IPS-20b (cell line): ENCODE results near the gene IL31.

ENCODE experiments used
- H3K27ac ChIP-seq: one replicate; pipeline ENCODE4 v1.5.1; 2013; ENCODE audit warnings: low read length
- H3K27me3 ChIP-seq: 2 replicates; pipeline ENCODE4 v1.6.1; 2013; ENCODE audit warnings: mild to moderate bottlenecking, low read length, inconsistent platforms; ENCODE audit not compliant: insufficient read depth
- H3K36me3 ChIP-seq: 2 replicates; pipeline ENCODE4 v1.6.1; 2013; ENCODE audit warnings: low read depth, mild to moderate bottlenecking, inconsistent platforms, low read length, moderate library complexity; ENCODE audit not compliant: insufficient read depth
- H3K4me1 ChIP-seq: 2 replicates; pipeline ENCODE4 v1.6.1; 2013; ENCODE audit warnings: mild to moderate bottlenecking, control low read depth, inconsistent platforms, low read length, moderate library complexity; ENCODE audit not compliant: insufficient read depth
- H3K4me3 ChIP-seq: 2 replicates; pipeline ENCODE4 v1.5.1; 2013; ENCODE audit warnings: mild to moderate bottlenecking, low read length, inconsistent platforms
- H3K9ac ChIP-seq: 2 replicates; pipeline ENCODE4 v1.6.1; 2013; ENCODE audit warnings: low read depth, mild to moderate bottlenecking, inconsistent platforms, low read length, moderate library complexity
- H3K9me3 ChIP-seq: 2 replicates; pipeline ENCODE4 v1.6.1; 2013; ENCODE audit warnings: mild to moderate bottlenecking, low read depth, low read length, inconsistent platforms; ENCODE audit not compliant: insufficient read depth

IL31 gene

DNA sequence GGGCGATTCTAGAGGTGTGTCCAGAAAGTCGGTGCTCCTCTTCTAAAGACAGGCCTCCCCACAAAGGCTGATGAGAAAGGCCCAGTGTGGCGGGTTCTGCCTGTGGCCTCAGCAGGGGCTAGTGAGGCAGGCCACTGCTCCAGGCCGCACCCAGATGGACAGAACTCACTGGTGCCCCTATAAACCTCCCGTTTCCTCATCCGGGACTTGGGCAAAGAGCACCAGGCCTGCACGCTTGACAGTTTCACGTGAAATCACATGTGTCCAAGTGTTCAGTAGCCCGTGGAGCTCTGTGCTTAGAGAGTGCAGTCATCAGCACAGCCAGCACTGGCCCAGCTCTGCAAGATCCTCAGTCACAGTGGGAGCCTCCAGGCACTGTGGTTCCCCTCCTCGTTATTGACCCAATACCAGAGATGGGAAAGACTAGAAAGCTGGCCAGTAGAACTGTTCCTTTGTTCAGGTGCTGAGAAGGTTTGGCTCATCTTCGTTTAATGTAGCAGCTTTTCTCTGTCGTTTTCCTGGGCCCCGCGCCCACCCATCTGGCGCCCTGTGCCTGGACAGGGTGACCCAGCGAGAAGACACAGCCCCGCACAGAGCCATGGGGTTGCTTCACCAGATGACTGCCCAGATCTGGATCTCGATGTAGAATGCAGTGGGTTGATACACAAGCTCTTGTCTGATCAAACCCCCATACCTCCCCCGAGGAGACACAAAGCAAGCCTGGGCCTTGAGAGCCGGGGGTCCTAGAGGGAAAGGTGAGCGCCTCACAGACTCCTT lies 26.3 kb downstream of the IL31 start:
- H3K27me3 ChIP-seq = no peaks in the 10 kb centered on the region
- H3K4me3 ChIP-seq = no peak overlapping the region
- H3K4me1 ChIP-seq = no peaks in the 10 kb centered on the region
- H3K27ac ChIP-seq = no peak overlapping the region
- peaks cover 6% of the 10 kb centered on the region for H3K36me3 ChIP-seq
- H3K9ac ChIP-seq = no peak overlapping the region
- peaks cover 11% of the 10 kb centered on the region for H3K9me3 ChIP-seq

DNA sequence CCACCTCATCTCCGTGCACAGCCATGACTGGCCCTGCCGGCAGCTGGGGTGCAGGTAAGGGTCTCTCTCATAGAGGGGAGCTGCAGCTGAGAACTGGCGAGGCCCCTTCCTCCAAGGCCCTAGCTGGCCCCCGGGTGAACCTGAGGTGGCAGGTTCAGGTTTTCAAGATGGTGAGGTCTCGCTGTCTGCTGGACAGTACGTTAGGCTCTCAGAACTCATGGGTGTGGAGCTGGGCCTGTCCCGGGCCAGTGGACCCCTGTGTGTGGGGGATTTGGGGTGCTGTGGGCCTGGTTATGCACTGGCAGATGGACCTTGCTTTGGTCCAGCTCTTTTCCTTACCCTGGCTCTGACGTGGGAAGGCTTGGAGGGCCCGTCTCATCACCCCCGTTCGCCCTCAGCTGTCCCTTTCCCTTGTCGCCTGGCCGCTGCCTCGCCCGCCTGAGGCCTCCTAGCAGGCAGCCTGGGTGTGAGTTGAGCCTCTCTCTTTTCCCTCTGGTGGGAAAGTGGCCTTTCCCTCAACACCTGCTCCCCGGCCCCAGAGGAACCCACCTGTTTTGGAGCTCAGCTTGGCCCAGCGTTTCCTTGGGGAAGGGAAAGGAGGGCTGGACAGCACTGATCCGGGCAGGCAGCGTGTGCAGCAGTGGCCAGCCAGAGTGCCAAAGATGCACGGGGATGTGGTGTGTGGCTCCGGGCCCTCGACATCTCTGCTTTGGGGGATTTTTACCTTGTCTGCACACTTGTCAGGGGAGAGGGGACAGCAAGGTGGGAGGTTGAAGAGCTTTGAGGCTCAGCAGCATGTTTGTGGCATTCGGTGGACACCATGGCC lies 28.3 kb downstream of the IL31 start:
- Histone ChIP-seq H3K4me3 (no peak overlapping the region), H3K9ac (no peak overlapping the region)

DNA sequence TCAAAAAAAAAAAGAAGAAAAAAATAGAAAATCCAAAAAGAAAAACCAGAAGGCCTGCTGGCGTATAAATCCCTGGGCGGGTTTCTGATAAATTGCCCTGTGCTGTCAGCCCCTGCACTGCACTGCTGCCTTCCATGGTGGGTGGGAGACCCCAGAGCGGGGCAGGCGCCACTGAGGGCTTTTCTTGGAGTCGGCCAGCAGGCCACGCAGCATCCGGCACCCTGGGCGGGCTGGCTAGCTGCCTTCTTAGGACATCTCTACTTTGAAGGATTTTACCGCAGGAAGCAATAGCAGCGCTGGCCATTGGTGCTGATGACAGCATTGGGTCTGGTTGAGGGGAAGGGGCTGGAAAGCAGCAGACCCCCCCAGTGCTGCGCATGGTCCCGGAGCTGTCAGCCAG lies 29.1 kb downstream of the IL31 start:
- Histone ChIP-seq H3K9me3 (peaks cover 25% of the 10 kb centered on the region), H3K4me1 (no peaks in the 10 kb centered on the region), H3K27me3 (no peaks in the 10 kb centered on the region), H3K4me3 (no peak overlapping the region), H3K36me3 (peaks cover 26% of the 10 kb centered on the region), H3K9ac (no peak overlapping the region), H3K27ac (no peak overlapping the region)

More for the DNA sequence above, 28.3 kb downstream of the IL31 start:
- no peaks in the 10 kb centered on the region for H3K27me3 ChIP-seq
- no peak overlapping the region for H3K27ac ChIP-seq
- no peaks in the 10 kb centered on the region for H3K4me1 ChIP-seq
- H3K36me3 ChIP-seq = peaks cover 26% of the 10 kb centered on the region
- peaks cover 25% of the 10 kb centered on the region for H3K9me3 ChIP-seq

DNA sequence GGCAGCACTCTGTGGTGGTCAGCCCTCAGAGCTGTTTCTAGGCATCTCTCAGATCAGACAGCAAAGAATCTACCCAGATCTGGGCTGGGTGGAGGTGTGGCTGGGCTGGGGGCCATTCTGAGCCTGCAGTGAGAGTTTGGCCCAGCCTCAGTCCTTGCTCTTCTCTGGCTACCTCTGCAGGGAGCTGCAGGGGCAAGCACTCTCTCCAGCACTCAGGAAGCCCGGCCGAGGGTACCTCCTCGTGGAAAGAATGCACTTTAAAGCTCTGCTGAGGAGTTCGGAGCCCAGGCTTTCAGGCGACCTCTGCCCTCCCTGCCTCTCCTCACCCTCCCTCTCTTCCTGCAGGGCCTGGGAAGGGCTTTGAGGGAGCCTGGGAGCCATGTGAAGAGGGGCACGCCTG lies 31.2 kb downstream of the IL31 start:
- peaks cover 25% of the 10 kb centered on the region for H3K9me3 ChIP-seq
- no peak overlapping the region for H3K9ac ChIP-seq
- no peaks in the 10 kb centered on the region for H3K27me3 ChIP-seq
- no peak overlapping the region for H3K27ac ChIP-seq
- no peak overlapping the region for H3K4me3 ChIP-seq
- peaks cover 26% of the 10 kb centered on the region for H3K36me3 ChIP-seq
- no peaks in the 10 kb centered on the region for H3K4me1 ChIP-seq

DNA sequence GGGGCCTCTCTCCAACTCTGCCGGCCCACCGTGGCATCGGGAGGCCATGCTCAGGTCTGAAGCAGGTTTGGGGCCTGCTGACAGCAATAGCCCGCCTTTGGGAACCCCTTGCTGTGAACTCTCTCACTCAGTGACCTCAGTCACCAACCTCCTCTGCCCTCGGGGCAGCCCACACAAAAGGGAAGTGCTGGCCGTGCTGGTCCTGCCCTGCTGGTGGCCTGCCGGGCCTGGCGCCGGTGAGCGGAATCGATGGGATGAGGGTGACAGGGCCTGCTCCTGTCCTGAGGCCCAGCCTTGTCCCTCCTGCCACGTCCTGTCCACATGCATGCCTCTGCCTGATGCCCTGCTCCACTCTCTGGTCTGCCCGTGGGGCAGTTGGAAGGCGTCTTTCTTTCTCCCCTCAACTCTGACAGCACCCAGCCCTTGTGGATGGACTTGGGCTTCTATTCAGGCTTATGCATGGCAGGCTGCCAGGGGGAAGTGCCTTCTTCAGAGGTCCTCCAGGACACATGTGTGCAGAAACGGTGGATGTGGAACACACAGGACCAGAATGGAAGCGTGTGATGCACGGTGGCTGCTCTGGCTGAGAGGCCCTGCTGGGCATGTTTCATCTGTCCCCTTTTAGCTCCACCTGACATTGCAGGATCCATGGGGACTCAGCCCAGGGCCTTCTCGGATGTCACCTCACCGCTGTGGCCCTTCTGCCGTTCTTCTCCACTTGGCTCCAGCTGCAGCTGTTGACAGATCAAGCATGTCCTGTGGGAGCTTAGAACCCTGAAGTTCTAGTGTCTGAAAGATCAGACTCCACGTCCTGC lies 31.9 kb downstream of the IL31 start:
- Histone ChIP-seq H3K9me3 (peaks cover 25% of the 10 kb centered on the region), H3K4me3 (no peak overlapping the region), H3K36me3 (peaks cover 26% of the 10 kb centered on the region), H3K4me1 (peaks cover 3% of the 10 kb centered on the region; the same call in 1 of the 2 replicates), H3K27me3 (no peaks in the 10 kb centered on the region), H3K27ac (no peak overlapping the region), H3K9ac (no peak overlapping the region)

DNA sequence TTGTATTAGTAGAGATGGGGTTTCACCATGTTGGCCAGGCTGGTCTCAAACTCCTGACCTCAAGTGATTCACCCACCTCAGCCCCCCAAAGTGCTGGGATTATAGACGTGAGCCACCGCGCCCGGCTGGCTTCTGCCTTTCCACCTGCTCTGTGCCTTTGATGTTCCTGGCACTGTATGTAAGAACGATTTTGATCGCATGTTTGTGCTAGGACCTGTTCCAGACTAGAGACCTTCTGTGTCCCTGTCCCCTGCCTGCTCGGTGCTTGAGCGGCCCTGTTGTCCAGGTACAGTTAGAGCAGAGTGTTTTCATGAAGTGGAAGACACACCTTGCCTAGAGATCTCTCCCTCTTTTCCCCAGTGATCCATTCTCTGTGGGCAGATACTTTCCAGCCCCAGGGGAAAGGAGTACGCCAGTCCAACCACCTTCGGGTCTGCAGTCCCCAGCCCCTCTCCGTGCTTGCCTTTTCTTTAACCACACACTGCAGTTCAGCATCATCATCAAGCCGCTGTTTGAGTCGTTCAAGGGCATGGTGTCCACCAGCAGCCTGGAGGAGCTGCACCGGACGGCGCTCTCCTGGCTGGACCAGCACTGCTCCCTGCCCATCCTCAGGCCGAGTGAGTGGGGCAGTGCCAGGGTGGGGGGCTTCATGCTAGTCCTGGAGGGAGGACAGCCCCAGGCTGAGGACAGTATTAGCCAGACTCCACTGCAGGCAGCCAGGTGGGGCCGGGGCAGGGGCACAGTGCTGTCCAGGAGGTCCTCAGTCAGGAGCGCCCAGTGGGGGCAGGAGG lies 33.4 kb downstream of the IL31 start:
- H3K27me3 ChIP-seq = no peaks in the 10 kb centered on the region
- H3K9ac ChIP-seq = no peak overlapping the region
- H3K36me3 ChIP-seq = peaks cover 26% of the 10 kb centered on the region

DNA sequence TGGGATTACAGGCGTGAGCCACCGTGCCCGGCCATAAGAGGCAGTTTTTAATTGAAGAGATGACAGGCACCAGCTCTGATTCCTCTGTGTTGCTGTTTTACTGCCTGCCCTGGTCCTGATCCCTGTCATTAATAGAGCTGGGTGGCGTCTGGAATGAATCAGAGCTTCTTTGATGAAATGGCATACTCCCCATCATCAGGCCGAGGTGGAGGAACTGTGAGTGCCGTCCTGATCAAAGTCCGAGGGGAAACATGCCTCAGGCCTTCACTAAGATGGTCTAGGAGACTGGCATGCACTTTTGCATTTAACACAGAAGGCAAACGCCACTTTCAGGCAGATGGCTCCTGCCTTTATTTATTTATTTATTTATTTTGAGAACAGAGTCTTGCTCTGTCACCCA lies 34.1 kb downstream of the IL31 start:
- Histone ChIP-seq H3K9ac (no peak overlapping the region), H3K4me1 (peaks cover 3% of the 10 kb centered on the region; the same call in 1 of the 2 replicates), H3K36me3 (peaks cover 26% of the 10 kb centered on the region), H3K27ac (no peak overlapping the region), H3K4me3 (no peak overlapping the region), H3K27me3 (no peaks in the 10 kb centered on the region), H3K9me3 (peaks cover 25% of the 10 kb centered on the region)

More for the DNA sequence above, 33.4 kb downstream of the IL31 start:
- no peak overlapping the region for H3K4me3 ChIP-seq
- no peak overlapping the region for H3K27ac ChIP-seq
- peaks cover 25% of the 10 kb centered on the region for H3K9me3 ChIP-seq
- H3K4me1 ChIP-seq = peaks cover 3% of the 10 kb centered on the region; the same call in 1 of the 2 replicates

DNA sequence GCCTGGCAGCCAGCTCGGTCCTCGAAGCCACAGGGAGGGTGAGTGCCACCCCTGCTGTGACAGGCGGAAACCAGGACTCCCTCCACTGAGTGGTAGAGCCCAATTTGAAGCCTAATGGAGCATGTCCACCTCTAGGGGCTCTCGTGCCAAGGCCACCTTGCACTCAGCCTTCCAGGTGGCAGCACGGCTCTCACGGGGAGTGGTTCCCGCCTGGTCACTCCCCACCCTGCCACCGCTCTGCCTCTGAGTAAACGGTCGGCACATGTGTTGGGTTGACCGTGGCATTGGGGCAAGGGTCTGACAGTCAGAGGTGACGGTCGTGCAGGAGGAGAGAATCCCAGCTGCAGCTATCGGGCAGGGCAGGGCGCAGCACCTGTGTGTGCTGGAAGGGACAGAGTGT lies 34.8 kb downstream of the IL31 start:
- H3K36me3 ChIP-seq = peaks cover 26% of the 10 kb centered on the region
- no peaks in the 10 kb centered on the region for H3K27me3 ChIP-seq
- H3K9me3 ChIP-seq = peaks cover 25% of the 10 kb centered on the region

DNA sequence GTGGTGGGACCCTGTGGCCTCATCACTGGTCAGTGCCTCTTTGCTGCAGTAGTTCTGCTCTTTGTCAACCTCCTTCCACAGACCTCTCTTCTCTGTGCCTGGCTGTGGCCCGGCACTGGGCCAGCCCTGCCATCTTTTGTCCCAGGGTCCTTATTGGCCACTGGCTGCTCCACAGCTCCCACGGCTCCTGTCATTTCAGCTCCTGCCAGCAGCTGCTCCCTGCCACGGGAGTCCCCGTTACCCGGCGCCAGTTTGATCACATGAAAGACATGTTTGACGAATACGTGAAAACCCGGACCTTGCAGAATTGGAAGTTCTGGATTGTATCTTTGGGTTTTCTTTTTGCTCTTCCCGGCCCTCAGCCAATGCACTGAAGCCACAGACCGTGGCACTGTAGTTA lies 35.4 kb downstream of the IL31 start:
- Histone ChIP-seq H3K4me3 (no peak overlapping the region), H3K36me3 (peaks cover 26% of the 10 kb centered on the region), H3K27ac (no peak overlapping the region), H3K27me3 (no peaks in the 10 kb centered on the region), H3K9me3 (peaks cover 22% of the 10 kb centered on the region), H3K9ac (no peak overlapping the region), H3K4me1 (peaks cover 3% of the 10 kb centered on the region; the same call in 1 of the 2 replicates)

More for the DNA sequence above, 34.8 kb downstream of the IL31 start:
- H3K4me1 ChIP-seq = peaks cover 3% of the 10 kb centered on the region; the same call in 1 of the 2 replicates
- H3K4me3 ChIP-seq = no peak overlapping the region
- H3K27ac ChIP-seq = no peak overlapping the region
- H3K9ac ChIP-seq = no peak overlapping the region

DNA sequence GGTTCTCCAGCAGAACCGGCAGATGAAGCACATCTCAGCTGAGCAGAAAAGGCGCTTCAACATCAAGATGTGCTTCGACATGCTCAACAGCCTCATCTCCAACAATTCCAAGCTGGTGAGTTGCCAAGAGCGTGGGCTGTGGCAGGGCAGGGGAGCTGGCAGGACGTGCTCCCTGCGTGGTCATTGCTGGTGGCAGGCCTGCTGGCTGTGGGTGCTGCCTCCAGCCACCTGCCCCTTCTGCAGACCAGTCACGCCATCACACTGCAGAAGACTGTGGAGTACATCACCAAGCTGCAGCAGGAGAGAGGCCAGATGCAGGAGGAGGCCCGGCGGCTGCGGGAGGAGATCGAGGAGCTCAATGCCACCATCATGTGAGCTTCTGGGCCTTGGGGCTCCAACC lies 35.8 kb downstream of the IL31 start:
- Histone ChIP-seq H3K36me3 (peaks cover 24% of the 10 kb centered on the region), H3K27me3 (no peaks in the 10 kb centered on the region), H3K4me1 (peaks cover 3% of the 10 kb centered on the region; the same call in 1 of the 2 replicates), H3K4me3 (no peak overlapping the region), H3K27ac (no peak overlapping the region), H3K9ac (no peak overlapping the region), H3K9me3 (peaks cover 18% of the 10 kb centered on the region)
